Islet precursor cell (in vitro differentiated cells): ENCODE data around the gene ADAM15.

Experiments
- DNase-seq: peaks from one replicate; pipeline ENCODE4 v3.0.0-alpha.2; 2018

The ADAM15 gene

GRCh38 chr1:155012776-155013602 is 38.1 kb upstream of the ADAM15 start:
- no peak for DNase-seq

GRCh38 chr1:155013632-155014031 is 37.5 kb upstream of the ADAM15 start:
- DNase-seq = no peak

GRCh38 chr1:155014709-155015508 is 36.2 kb upstream of the ADAM15 start:
- no peak for DNase-seq

GRCh38 chr1:155015527-155016230 is 35.4 kb upstream of the ADAM15 start:
- DNase-seq = no peak

- DNase-seq = no peak
Observed at GRCh38 chr1:155016231-155016831, 34.8 kb upstream of the ADAM15 start.

- DNase-seq = peak; percentile 100
Observed at GRCh38 chr1:155017041-155017945, 33.8 kb upstream of the ADAM15 start.

GRCh38 chr1:155017946-155018316 is 33.2 kb upstream of the ADAM15 start:
- no peak for DNase-seq

- no peak for DNase-seq
Observed at GRCh38 chr1:155018617-155019348, 32.3 kb upstream of the ADAM15 start.

- no peak for DNase-seq
Observed at GRCh38 chr1:155019377-155020245, 31.5 kb upstream of the ADAM15 start.

GRCh38 chr1:155022136-155022926 is 28.8 kb upstream of the ADAM15 start:
- no peak for DNase-seq

GRCh38 chr1:155022927-155023236 is 28.2 kb upstream of the ADAM15 start:
- DNase-seq = no peak

- no peak for DNase-seq
Observed at GRCh38 chr1:155023627-155024026, 27.5 kb upstream of the ADAM15 start.

GRCh38 chr1:155024315-155024714 is 26.8 kb upstream of the ADAM15 start:
- no peak for DNase-seq

GRCh38 chr1:155026154-155026553 is 25.0 kb upstream of the ADAM15 start:
- peak; percentile 69 for DNase-seq

GRCh38 chr1:155026588-155026987 is 24.5 kb upstream of the ADAM15 start:
- DNase-seq = peak; percentile 74

- DNase-seq = no peak
Observed at GRCh38 chr1:155029513-155030242, 21.4 kb upstream of the ADAM15 start.

- DNase-seq = no peak
Observed at GRCh38 chr1:155030243-155030795, 20.8 kb upstream of the ADAM15 start.

- DNase-seq = no peak
Observed at GRCh38 chr1:155030899-155031298, 20.2 kb upstream of the ADAM15 start.

GRCh38 chr1:155032886-155033285 is 18.2 kb upstream of the ADAM15 start:
- DNase-seq = no peak
